Measurements from ENCODE around the gene KIFC1.

Gene KIFC1

GRCh38 chr6:33417903-33418689 is 26.5 kb downstream of the KIFC1 start, which contains the start of gene CUTA:
TSS of gene CUTA (minus strand) at chr6:33418107. CDS start at chr6:33418000, 107 bp downstream.
- CTCF ChIA-PET, result interaction anchor here (0.8 to 2.1 kb wide), 7 partner anchors 11 to 161 kb away, joined by 3 to 10 read pairs (median 4); no protein-coding TSS in a partner anchor
- DNase-seq (ENCODE audit: low read depth, low spot score), result peak; percentile 98
- POLR2A ChIA-PET, result no interaction called here
- TF ChIP-seq CTCF (IDR thresholded peaks at IDR 0.05; ENCODE audit: insufficient read depth, low read length, missing control alignments), result no peak
- H3K4me3 ChIP-seq (ENCODE audit: low read depth, low read length), result peak within 1 kb of the TSS; percentile 91

- H3K4me3 ChIP-seq (ENCODE audit: low read depth, low read length), result peak overlapping the region; percentile 53
- ChIA-PET POLR2A (no interaction called here), CTCF (interaction anchor here (0.8 to 2.1 kb wide), 9 partner anchors 10 to 160 kb away, joined by 3 to 10 read pairs (median 3); no protein-coding TSS in a partner anchor)
- no peak for TF ChIP-seq CTCF (IDR thresholded peaks at IDR 0.05; ENCODE audit: insufficient read depth, low read length, missing control alignments)
- DNase-seq (ENCODE audit: low read depth, low spot score), result no peak
Observed at GRCh38 chr6:33418690-33419291, 27.2 kb downstream of the KIFC1 start.

GRCh38 chr6:33419580-33420490 is 28.2 kb downstream of the KIFC1 start, which contains the start of gene SYNGAP1:
TSS of gene SYNGAP1 (plus strand) at chr6:33420065. CDS start at chr6:33420265, 200 bp downstream.
- ChIA-PET POLR2A (no interaction called here), CTCF (interaction anchor here (0.8 to 2.1 kb wide), 6 partner anchors 16 to 159 kb away, joined by 3 to 10 read pairs (median 4); no protein-coding TSS in a partner anchor)
- H3K4me3 ChIP-seq (ENCODE audit: low read depth, low read length), result peak within 1 kb of the TSS; percentile 61
- no peak for DNase-seq (ENCODE audit: low read depth, low spot score)
- no peak for TF ChIP-seq CTCF (IDR thresholded peaks at IDR 0.05; ENCODE audit: insufficient read depth, low read length, missing control alignments)

DNA sequence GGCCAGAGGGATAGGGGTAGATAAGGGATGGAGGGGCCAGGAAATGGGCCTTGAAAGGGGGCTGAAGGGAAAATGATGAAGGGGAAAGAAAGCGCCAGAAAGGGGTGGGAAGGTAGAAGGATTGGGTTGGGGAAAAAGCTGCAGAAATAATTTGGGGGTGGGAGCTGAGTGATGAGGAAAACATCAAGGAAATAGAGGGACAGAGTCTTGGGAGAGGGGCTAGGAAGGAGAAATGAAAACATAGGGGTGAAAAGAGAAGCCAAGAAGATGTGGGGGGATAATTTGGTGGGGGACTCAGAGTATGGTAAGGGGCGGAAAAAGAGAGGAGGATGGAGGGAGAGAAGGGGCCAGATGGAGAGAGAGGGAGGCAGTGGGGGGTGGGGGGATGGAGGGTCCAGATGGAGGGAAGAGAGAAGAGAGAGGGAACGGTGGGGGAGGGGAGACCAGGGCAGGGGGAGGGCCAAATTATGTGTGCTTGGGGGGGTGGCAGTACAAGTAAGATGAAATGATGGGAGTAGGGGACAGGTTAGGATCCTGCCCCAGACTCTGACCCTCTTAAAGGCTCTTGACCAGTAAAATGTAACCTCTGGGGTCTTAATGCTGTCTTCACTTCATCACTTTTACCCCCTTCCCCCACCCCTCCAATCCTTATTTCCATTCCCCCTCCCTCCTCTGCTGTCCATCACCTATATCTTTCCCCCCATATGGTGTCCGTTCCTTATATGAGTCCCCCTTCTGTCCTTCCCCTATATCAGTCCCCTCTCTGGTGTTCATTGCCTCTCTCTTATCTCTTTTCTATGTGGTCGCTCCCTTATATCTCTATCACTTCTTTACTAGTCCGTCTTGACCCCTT is 29.1 kb downstream of the KIFC1 start:
- DNase-seq (ENCODE audit: low read depth, low spot score), result no peak
- peak overlapping the region; percentile 61 for H3K4me3 ChIP-seq (ENCODE audit: low read depth, low read length)
- CTCF ChIA-PET, result no interaction called here
- TF ChIP-seq CTCF (IDR thresholded peaks at IDR 0.05; ENCODE audit: insufficient read depth, low read length, missing control alignments), result no peak
- POLR2A ChIA-PET, result no interaction called here

DNA sequence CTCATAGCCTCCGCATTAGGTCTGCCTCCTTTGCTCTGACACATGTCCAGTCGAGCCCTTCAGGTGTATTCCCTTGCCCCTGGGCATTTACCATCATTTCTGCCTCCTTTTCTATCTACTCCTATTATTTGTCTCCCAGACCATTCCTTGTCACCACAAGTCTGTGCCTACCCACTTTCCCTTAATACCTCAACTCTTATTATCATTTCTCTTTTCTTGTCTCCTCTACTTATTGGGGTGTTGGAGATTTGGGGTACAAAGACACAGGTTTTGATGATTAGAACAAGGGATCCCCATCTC is 29.7 kb downstream of the KIFC1 start:
- POLR2A ChIA-PET, result no interaction called here
- H3K4me3 ChIP-seq (ENCODE audit: low read depth, low read length), result no peak overlapping the region; the same call in 1 of the 2 replicates

More for the DNA sequence above, 29.7 kb downstream of the KIFC1 start:
- TF ChIP-seq CTCF (IDR thresholded peaks at IDR 0.05; ENCODE audit: insufficient read depth, low read length, missing control alignments), result no peak
- DNase-seq (ENCODE audit: low read depth, low spot score), result no peak
- CTCF ChIA-PET, result no interaction called here
